Measurements from ENCODE around the gene PFKL.

DNA sequence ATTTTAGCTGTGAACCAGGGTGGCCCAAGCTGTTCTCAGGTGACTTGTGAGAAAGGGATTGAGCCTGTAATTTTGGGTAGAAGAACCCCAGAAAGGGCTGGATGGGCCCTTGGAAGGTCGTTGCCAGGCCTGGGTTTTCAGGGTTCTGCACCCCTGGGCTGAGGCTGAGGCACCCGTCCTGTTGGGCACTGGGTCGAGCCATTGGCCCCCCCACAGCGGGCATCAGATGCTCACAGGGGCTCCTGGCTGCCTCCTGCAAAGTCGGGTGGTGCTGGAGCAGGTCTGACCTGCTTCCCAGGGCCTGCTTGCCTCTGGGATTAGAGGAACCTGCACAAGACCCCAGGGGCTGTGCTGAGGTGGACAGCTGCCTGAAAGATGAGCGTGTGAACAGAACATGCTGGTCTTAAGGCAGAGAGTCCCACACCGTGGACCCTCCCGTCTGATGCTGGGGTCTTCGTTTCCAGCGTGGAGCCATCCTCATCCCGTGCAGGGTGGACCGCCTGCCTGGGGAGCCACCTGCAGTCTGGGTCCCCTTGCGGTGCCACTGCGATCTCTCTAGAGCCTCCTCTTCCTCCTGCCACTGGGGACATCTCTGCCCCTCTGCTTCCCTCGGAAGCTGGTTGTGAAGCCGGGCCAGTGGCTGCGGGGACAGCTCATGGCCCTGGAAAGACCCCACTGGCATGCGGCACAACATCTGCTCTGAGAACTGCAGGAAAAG is 51.8 kb downstream of the PFKL start:
- TF ChIP-seq, protein P1, sequence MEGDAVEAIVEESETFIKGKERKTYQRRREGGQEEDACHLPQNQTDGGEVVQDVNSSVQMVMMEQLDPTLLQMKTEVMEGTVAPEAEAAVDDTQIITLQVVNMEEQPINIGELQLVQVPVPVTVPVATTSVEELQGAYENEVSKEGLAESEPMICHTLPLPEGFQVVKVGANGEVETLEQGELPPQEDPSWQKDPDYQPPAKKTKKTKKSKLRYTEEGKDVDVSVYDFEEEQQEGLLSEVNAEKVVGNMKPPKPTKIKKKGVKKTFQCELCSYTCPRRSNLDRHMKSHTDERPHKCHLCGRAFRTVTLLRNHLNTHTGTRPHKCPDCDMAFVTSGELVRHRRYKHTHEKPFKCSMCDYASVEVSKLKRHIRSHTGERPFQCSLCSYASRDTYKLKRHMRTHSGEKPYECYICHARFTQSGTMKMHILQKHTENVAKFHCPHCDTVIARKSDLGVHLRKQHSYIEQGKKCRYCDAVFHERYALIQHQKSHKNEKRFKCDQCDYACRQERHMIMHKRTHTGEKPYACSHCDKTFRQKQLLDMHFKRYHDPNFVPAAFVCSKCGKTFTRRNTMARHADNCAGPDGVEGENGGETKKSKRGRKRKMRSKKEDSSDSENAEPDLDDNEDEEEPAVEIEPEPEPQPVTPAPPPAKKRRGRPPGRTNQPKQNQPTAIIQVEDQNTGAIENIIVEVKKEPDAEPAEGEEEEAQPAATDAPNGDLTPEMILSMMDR (conservative IDR thresholded peaks at IDR 0.05 in 1 of 2, IDR thresholded peaks at IDR 0.05 in 1 of 2; ENCODE audit: low read depth in 1 of 2, low read length in 2 of 2): no peak
- TF ChIP-seq EZH2 (IDR thresholded peaks at IDR 0.05; ENCODE audit: low read length, missing control alignments): no peak
